Cerebellar cortex (tissue), 1 donor: ENCODE results near the gene GPM6B.

ENCODE experiments used
- DNase-seq: peaks from one replicate; pipeline ENCODE4 v3.0.0-alpha.2; 2015; ENCODE audit warnings: low spot score

The GPM6B gene

GRCh38 chrX:13824746-13825145, 7.9 kb upstream of the GPM6B start:
- DNase-seq, result no peak

GRCh38 chrX:13821738-13822137, 4.8 kb upstream of the GPM6B start:
- DNase-seq, result no peak

GRCh38 chrX:13816176-13816575, 717 bp downstream of the GPM6B start:
- DNase-seq, result no peak

- peak; percentile 33 for DNase-seq
Observed at GRCh38 chrX:13815664-13816063, 1.2 kb downstream of the GPM6B start.

- no peak for DNase-seq
Observed at GRCh38 chrX:13808865-13809264, 8.0 kb downstream of the GPM6B start.

- DNase-seq, result no peak
Observed at GRCh38 chrX:13808293-13808692, 8.6 kb downstream of the GPM6B start.

- DNase-seq, result no peak
Observed at GRCh38 chrX:13805241-13805640, 11.7 kb downstream of the GPM6B start.

- no peak for DNase-seq
Observed at GRCh38 chrX:13803116-13803515, 13.8 kb downstream of the GPM6B start.

- no peak for DNase-seq
Observed at GRCh38 chrX:13798184-13798583, 18.7 kb downstream of the GPM6B start.

- no peak for DNase-seq
Observed at GRCh38 chrX:13797512-13797911, 19.4 kb downstream of the GPM6B start.

GRCh38 chrX:13794417-13794816, 22.5 kb downstream of the GPM6B start:
- DNase-seq, result no peak

GRCh38 chrX:13793897-13794296, 23.0 kb downstream of the GPM6B start:
- no peak for DNase-seq

GRCh38 chrX:13791559-13791958, 25.3 kb downstream of the GPM6B start:
- DNase-seq, result no peak

- DNase-seq, result no peak
Observed at GRCh38 chrX:13791145-13791544, 25.7 kb downstream of the GPM6B start.

GRCh38 chrX:13790206-13791131, 26.4 kb downstream of the GPM6B start:
- no peak for DNase-seq

- no peak for DNase-seq
Observed at GRCh38 chrX:13786048-13786447, 30.8 kb downstream of the GPM6B start.

GRCh38 chrX:13780868-13781427, 35.9 kb downstream of the GPM6B start:
- DNase-seq, result peak; percentile 31

- DNase-seq, result no peak
Observed at GRCh38 chrX:13778916-13779315, 38.0 kb downstream of the GPM6B start.

- DNase-seq, result no peak
Observed at GRCh38 chrX:13776387-13776786, 40.5 kb downstream of the GPM6B start.

- DNase-seq, result no peak
Observed at GRCh38 chrX:13775837-13776236, 41.1 kb downstream of the GPM6B start.

GRCh38 chrX:13774696-13775095, 42.2 kb downstream of the GPM6B start:
- no peak for DNase-seq

- DNase-seq, result no peak
Observed at GRCh38 chrX:13770013-13770535, 46.8 kb downstream of the GPM6B start.

GRCh38 chrX:13768939-13769338, 48.0 kb downstream of the GPM6B start:
- no peak for DNase-seq
